ENCODE results near the gene STK17B. TPM values are rescaled to one million over a fixed set of nuclear protein-coding genes. Genes with fewer than 3 reads are reported as not detected.

STK17B gene
- total RNA-seq, 2 experiments from 2014 or later = 453 to 469 TPM

GRCh38 chr2:196171946-196172345 lies 568 bp upstream of the STK17B start:
- H3K4me3 Mint-ChIP-seq = peak overlapping the region; percentile 78
- H3K9me3 Mint-ChIP-seq (ENCODE audit: insufficient read depth) = no peaks in the 10 kb centered on the region
- H3K27ac Mint-ChIP-seq = peak overlapping the region; percentile 83
- peak; percentile 2 for ATAC-seq
- ChIA-PET CTCF (interaction anchor here (1.1 to 4.6 kb wide), 5 partner anchors 48 to 104 kb away, joined by 3 to 26 read pairs (median 12); no protein-coding TSS in a partner anchor), POLR2A (interaction anchor here (0.6 to 11.0 kb wide), 27 partner anchors 9 to 637 kb away, joined by 3 to 348 read pairs (median 10); no protein-coding TSS in a partner anchor)
- H3K4me1 Mint-ChIP-seq (ENCODE audit: low read depth) = peaks cover 35% of the 10 kb centered on the region
- H3K36me3 Mint-ChIP-seq (ENCODE audit: low read depth) = peaks cover 71% of the 10 kb centered on the region
- no peak for DNase-seq
- no peaks in the 10 kb centered on the region for H3K27me3 Mint-ChIP-seq (ENCODE audit: low read depth)

DNA sequence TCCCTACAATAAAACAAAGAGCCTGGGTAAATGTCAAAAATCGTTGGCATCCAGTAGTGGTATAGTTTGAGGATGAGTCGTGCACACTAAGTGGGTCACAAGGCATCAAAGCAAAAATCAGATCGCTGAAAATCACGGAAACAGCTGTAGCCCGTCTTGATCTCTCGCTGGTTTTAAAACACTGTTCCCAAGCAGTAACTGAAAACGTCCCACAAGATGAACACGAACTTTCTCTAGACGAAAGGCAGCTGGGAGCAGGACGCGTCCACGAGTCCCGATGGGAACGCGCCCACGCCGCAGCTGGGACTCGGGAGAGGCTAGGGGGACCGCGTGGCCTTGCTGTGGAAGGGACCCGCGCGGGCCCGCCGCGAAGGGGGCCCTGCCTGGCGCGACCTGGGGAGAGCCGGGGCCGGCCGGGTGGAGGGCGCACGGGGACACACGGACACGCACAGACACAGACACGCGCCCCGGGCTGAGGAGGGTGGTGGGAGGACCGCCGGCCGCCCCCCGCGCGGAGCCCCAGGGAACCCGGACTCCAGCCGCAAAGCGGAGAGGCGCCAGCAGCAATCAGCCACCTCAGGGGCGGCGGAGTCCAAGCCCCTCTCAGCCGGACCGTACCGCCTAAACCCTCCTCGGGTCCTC lies 651 bp downstream of the STK17B start:
- peaks cover 80% of the 10 kb centered on the region for H3K36me3 Mint-ChIP-seq (ENCODE audit: low read depth)
- H3K4me3 Mint-ChIP-seq = peak overlapping the region; percentile 96
- DNase-seq (peak; percentile 65), ATAC-seq (peak; percentile 10)
- peak overlapping the region; percentile 94 for H3K27ac Mint-ChIP-seq
- no peaks in the 10 kb centered on the region for H3K27me3 Mint-ChIP-seq (ENCODE audit: low read depth)
- ChIA-PET POLR2A (interaction anchor here (0.6 to 11.0 kb wide), 38 partner anchors 8 to 638 kb away, joined by 3 to 348 read pairs (median 6); partner anchors contain the start of gene SLC39A10), CTCF (interaction anchor here (0.9 to 4.6 kb wide), 9 partner anchors 11 to 106 kb away, joined by 3 to 26 read pairs (median 5); no protein-coding TSS in a partner anchor)
- H3K4me1 Mint-ChIP-seq (ENCODE audit: low read depth) = peaks cover 26% of the 10 kb centered on the region
- H3K9me3 Mint-ChIP-seq (ENCODE audit: insufficient read depth) = no peaks in the 10 kb centered on the region

DNA sequence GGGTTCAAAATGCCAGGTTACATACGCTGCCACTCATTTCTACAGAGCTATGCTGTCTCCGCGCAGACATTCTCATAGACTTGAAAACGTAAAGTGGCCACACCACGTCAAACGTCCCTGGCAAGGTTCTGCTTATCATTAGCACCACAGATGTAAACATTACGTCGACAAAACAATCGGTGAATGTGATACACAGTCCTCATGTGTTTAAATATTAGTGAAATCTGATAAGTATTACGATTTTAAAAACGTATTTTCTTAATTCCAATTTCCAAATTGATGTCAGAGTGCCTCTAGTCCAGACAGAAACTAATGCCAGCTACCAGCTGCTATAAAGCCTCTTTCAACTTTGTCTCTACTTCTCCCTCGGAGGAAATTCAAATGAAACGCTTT lies 1.2 kb downstream of the STK17B start:
- no peaks in the 10 kb centered on the region for H3K9me3 Mint-ChIP-seq (ENCODE audit: insufficient read depth)
- CTCF ChIA-PET = interaction anchor here (1.0 to 4.6 kb wide), 8 partner anchors 13 to 167 kb away, joined by 4 to 26 read pairs (median 6); no protein-coding TSS in a partner anchor
- DNase-seq (peak; percentile 84), ATAC-seq (peak; percentile 8)
- POLR2A ChIA-PET = interaction anchor here (0.8 to 11.0 kb wide), 28 partner anchors 8 to 638 kb away, joined by 3 to 348 read pairs (median 9); no protein-coding TSS in a partner anchor
- H3K4me1 Mint-ChIP-seq (ENCODE audit: low read depth) = peaks cover 28% of the 10 kb centered on the region
- H3K27me3 Mint-ChIP-seq (ENCODE audit: low read depth) = no peaks in the 10 kb centered on the region
- H3K36me3 Mint-ChIP-seq (ENCODE audit: low read depth) = peaks cover 84% of the 10 kb centered on the region
- H3K4me3 Mint-ChIP-seq = peak overlapping the region; percentile 96
- H3K27ac Mint-ChIP-seq = peak overlapping the region; percentile 94

DNA sequence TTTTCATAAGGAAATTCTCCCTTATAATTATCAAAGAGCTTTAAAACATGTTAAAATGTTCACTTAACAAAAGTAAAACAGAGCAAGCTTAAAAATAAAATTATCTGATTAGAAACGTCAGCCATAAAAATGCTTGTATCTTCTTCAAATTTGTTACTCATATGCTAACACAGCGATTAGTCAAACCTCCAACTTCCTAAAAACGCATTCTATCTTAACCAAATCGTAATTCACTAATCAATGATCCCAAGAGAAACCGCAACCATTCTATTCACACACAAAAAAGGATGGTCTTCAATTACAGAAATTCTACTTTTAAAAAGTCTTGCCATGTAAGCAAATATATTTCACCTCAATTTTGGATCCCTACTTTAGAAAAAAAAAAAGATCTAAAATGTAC lies 1.9 kb downstream of the STK17B start:
- peaks cover 86% of the 10 kb centered on the region for H3K36me3 Mint-ChIP-seq (ENCODE audit: low read depth)
- H3K4me1 Mint-ChIP-seq (ENCODE audit: low read depth) = peaks cover 29% of the 10 kb centered on the region
- H3K27ac Mint-ChIP-seq = peak overlapping the region; percentile 94

GRCh38 chr2:196168181-196168580 lies 3.2 kb downstream of the STK17B start:
- peaks cover 17% of the 10 kb centered on the region for H3K4me1 Mint-ChIP-seq (ENCODE audit: low read depth)
- POLR2A ChIA-PET = interaction anchor here (0.6 to 12.0 kb wide), 11 partner anchors 6 to 1140 kb away, joined by 3 to 348 read pairs (median 36); partner anchors contain the start of gene STK17B

More for the DNA sequence above, 1.9 kb downstream of the STK17B start:
- POLR2A ChIA-PET = interaction anchor here (0.6 to 11.0 kb wide), 17 partner anchors 7 to 120 kb away, joined by 3 to 348 read pairs (median 25); no protein-coding TSS in a partner anchor
- ATAC-seq (no peak), DNase-seq (no peak)
- H3K4me3 Mint-ChIP-seq = peak overlapping the region; percentile 96
- CTCF ChIA-PET = interaction anchor here (1.0 to 4.6 kb wide), 6 partner anchors 51 to 167 kb away, joined by 4 to 26 read pairs (median 9); no protein-coding TSS in a partner anchor
- no peaks in the 10 kb centered on the region for H3K9me3 Mint-ChIP-seq (ENCODE audit: insufficient read depth)
- no peaks in the 10 kb centered on the region for H3K27me3 Mint-ChIP-seq (ENCODE audit: low read depth)

GRCh38 chr2:196167666-196168065 lies 3.7 kb downstream of the STK17B start:
- H3K27ac Mint-ChIP-seq = peak overlapping the region; percentile 94
- ChIA-PET CTCF (interaction anchor here (0.7 to 3.3 kb wide), 8 partner anchors 9 to 109 kb away, joined by 3 to 19 read pairs (median 8); no protein-coding TSS in a partner anchor), POLR2A (interaction anchor here (0.6 to 12.0 kb wide), 13 partner anchors 6 to 1140 kb away, joined by 3 to 348 read pairs (median 25); partner anchors contain the start of gene STK17B)
- peaks cover 12% of the 10 kb centered on the region for H3K4me1 Mint-ChIP-seq (ENCODE audit: low read depth)
- H3K4me3 Mint-ChIP-seq = peak overlapping the region; percentile 96
- no peaks in the 10 kb centered on the region for H3K9me3 Mint-ChIP-seq (ENCODE audit: insufficient read depth)
- no peaks in the 10 kb centered on the region for H3K27me3 Mint-ChIP-seq (ENCODE audit: low read depth)
- peaks cover 83% of the 10 kb centered on the region for H3K36me3 Mint-ChIP-seq (ENCODE audit: low read depth)
- ATAC-seq (no peak), DNase-seq (no peak)

More at GRCh38 chr2:196168181-196168580, 3.2 kb downstream of the STK17B start:
- DNase-seq (peak; percentile 31), ATAC-seq (no peak)
- H3K36me3 Mint-ChIP-seq (ENCODE audit: low read depth) = peaks cover 83% of the 10 kb centered on the region
- H3K4me3 Mint-ChIP-seq = peak overlapping the region; percentile 96
- CTCF ChIA-PET = interaction anchor here (0.7 to 3.3 kb wide), 7 partner anchors 8 to 108 kb away, joined by 3 to 19 read pairs (median 9); no protein-coding TSS in a partner anchor
- H3K27me3 Mint-ChIP-seq (ENCODE audit: low read depth) = no peaks in the 10 kb centered on the region
- no peaks in the 10 kb centered on the region for H3K9me3 Mint-ChIP-seq (ENCODE audit: insufficient read depth)
- peak overlapping the region; percentile 94 for H3K27ac Mint-ChIP-seq

- DNase-seq = peak; percentile 54
- ATAC-seq = no peak
- peaks cover 87% of the 10 kb centered on the region for H3K36me3 Mint-ChIP-seq (ENCODE audit: low read depth)
- CTCF ChIA-PET = interaction anchor here (0.6 to 3.3 kb wide), 14 partner anchors 9 to 112 kb away, joined by 3 to 19 read pairs (median 4); no protein-coding TSS in a partner anchor
- H3K4me3 Mint-ChIP-seq = peak overlapping the region; percentile 96
- peak overlapping the region; percentile 94 for H3K27ac Mint-ChIP-seq
- peaks cover 14% of the 10 kb centered on the region for H3K4me1 Mint-ChIP-seq (ENCODE audit: low read depth)
- no peaks in the 10 kb centered on the region for H3K27me3 Mint-ChIP-seq (ENCODE audit: low read depth)
- POLR2A ChIA-PET = interaction anchor here (0.7 to 12.0 kb wide), 19 partner anchors 7 to 633 kb away, joined by 3 to 348 read pairs (median 8); partner anchors contain the start of gene STK17B
- no peaks in the 10 kb centered on the region for H3K9me3 Mint-ChIP-seq (ENCODE audit: insufficient read depth)
Observed at GRCh38 chr2:196166876-196167275, 4.5 kb downstream of the STK17B start.

DNA sequence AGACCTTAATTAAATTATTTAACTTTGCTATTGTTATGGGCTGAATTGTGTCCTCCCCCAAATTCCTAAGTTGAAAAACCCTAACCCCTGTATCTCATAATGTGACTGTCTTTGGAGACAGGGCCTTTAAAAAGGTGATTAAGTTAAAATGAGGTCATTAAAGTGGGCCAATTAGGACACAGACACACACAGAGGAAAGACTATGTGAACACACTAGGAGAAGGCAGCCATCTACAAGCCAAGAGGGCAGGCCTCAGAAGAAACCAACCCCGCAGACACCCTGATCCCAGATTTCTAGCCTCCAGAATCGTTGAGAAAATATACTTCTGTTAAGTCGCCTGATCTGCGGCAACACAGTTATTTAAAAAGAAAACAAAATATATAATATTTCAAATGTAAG lies 6.4 kb downstream of the STK17B start:
- H3K4me3 Mint-ChIP-seq = peak overlapping the region; percentile 96
- H3K4me1 Mint-ChIP-seq (ENCODE audit: low read depth) = peaks cover 18% of the 10 kb centered on the region

DNA sequence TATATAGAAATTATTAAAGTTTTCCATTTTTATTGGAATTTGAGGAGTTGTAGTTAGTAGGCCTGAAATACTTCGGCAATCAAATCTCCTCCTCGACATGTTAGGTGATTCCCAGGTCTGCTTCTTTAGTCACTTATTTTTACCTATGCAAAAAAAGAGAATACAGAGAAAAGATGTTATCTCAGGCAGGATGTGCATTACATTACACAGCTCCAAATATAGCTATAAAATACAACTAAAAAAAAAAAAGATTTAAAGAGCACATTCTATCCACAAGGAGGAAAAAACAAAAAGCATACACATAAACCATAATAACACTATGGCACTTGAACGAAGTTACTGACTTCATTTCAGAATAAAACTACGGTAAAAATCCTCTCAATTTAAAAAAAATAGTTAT lies 8.1 kb downstream of the STK17B start:
- Mint-ChIP-seq H3K4me1 (ENCODE audit: low read depth) (peaks cover 28% of the 10 kb centered on the region), H3K9me3 (ENCODE audit: insufficient read depth) (no peaks in the 10 kb centered on the region), H3K4me3 (peak overlapping the region; percentile 66), H3K36me3 (ENCODE audit: low read depth) (peaks cover 87% of the 10 kb centered on the region), H3K27me3 (ENCODE audit: low read depth) (no peaks in the 10 kb centered on the region), H3K27ac (peak overlapping the region; percentile 82)
- POLR2A ChIA-PET = interaction anchor here (0.8 to 12.0 kb wide), 12 partner anchors 10 to 604 kb away, joined by 3 to 348 read pairs (median 8); partner anchors contain the start of gene STK17B
- CTCF ChIA-PET = interaction anchor here (1.1 to 2.9 kb wide), 3 partner anchors 57 to 113 kb away, joined by 3 to 13 read pairs (median 13); no protein-coding TSS in a partner anchor
- no peak for ATAC-seq
- no peak for DNase-seq

More for the DNA sequence above, 6.4 kb downstream of the STK17B start:
- ATAC-seq = peak; percentile 20
- peak; percentile 60 for DNase-seq
- Mint-ChIP-seq H3K36me3 (ENCODE audit: low read depth) (peaks cover 92% of the 10 kb centered on the region), H3K9me3 (ENCODE audit: insufficient read depth) (no peaks in the 10 kb centered on the region), H3K27me3 (ENCODE audit: low read depth) (no peaks in the 10 kb centered on the region), H3K27ac (peak overlapping the region; percentile 93)
- ChIA-PET CTCF (interaction anchor here (0.8 to 3.3 kb wide), 4 partner anchors 11 to 111 kb away, joined by 3 to 19 read pairs (median 6); no protein-coding TSS in a partner anchor), POLR2A (interaction anchor here (0.7 to 12.0 kb wide), 13 partner anchors 7 to 113 kb away, joined by 3 to 348 read pairs (median 21); partner anchors contain the start of gene STK17B)

- Mint-ChIP-seq H3K27ac (peak overlapping the region; percentile 82), H3K4me3 (peak overlapping the region; percentile 66), H3K9me3 (ENCODE audit: insufficient read depth) (no peaks in the 10 kb centered on the region), H3K27me3 (ENCODE audit: low read depth) (no peaks in the 10 kb centered on the region), H3K36me3 (ENCODE audit: low read depth) (peaks cover 86% of the 10 kb centered on the region), H3K4me1 (ENCODE audit: low read depth) (peaks cover 33% of the 10 kb centered on the region)
- ATAC-seq (peak; percentile 31), DNase-seq (peak; percentile 57)
- ChIA-PET CTCF (interaction anchor here (1.1 to 2.9 kb wide), 4 partner anchors 58 to 113 kb away, joined by 3 to 13 read pairs (median 8); no protein-coding TSS in a partner anchor), POLR2A (interaction anchor here (0.8 to 12.0 kb wide), 13 partner anchors 9 to 603 kb away, joined by 3 to 348 read pairs (median 7); partner anchors contain the start of gene STK17B)
Observed at GRCh38 chr2:196162586-196163175, 8.7 kb downstream of the STK17B start.
